NT2/D1 (cell line): ENCODE results near the gene MYO3B.

Experiments
- SUZ12 ChIP-seq: IDR thresholded peaks from 2 replicates; pipeline ENCODE4 v1.6.1; 2011; ENCODE audit not compliant: insufficient read length, insufficient read depth; ENCODE audit errors: extremely low read depth
- YY1 ChIP-seq: IDR thresholded peaks from 2 replicates; pipeline ENCODE4 v1.6.1; 2011; ENCODE audit not compliant: insufficient read length, insufficient read depth
- ZNF274 ChIP-seq: IDR thresholded peaks from 2 replicates; pipeline ENCODE4 v1.6.1; 2011; ENCODE audit warnings: mild to moderate bottlenecking, low read depth, low read length

DNA sequence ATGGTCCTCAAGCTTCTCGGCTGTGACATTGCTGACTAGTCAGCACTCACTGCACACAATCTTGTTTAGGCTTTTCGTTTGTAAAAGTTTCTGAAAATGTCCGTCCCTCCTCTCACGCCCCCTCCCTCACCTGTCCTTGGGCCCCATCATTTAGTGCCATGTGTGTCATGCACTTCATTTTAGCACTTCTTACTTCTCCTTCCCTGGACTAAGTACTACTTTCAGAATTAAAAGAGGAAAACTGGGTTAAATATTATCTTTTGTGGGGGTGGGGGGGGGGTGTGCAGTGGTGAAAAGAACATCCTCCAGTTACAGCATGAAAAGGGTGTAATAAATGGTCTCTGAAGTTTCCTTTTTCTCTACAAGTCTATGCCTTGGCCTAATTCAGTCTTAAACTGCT is 355.2 kb downstream of the MYO3B start:
- TF ChIP-seq SUZ12 (no peak), YY1 (no peak), ZNF274 (no peak)
